ENCODE data around the gene MEDAG.

The MEDAG gene

GRCh38 chr13:30872276-30872594, 33.8 kb upstream of the MEDAG start:
- H2BK5ac ChIP-seq (ENCODE audit: low read depth, low read length, poor library complexity, severe bottlenecking), result peak overlapping the region; percentile 67
- peak overlapping the region; percentile 89 for H4K8ac ChIP-seq (ENCODE audit: low read length)
- no peak overlapping the region for H3K4me2 ChIP-seq (ENCODE audit: low read length, poor library complexity, severe bottlenecking)
- H4K91ac ChIP-seq (ENCODE audit: low read length), result peak overlapping the region; percentile 96
- H3K27me3 ChIP-seq (ENCODE audit: control insufficient read depth in 1 of 2, insufficient read depth in 1 of 2, low read length in 2 of 2), result no peaks in the 10 kb centered on the region
- peak overlapping the region; percentile 91 for H3K27ac ChIP-seq (ENCODE audit: low read length, poor library complexity, severe bottlenecking)
- peak overlapping the region; percentile 98 for H2AK5ac ChIP-seq (ENCODE audit: low read length, severe bottlenecking)
- H3K9ac ChIP-seq (ENCODE audit: low read length), result peak overlapping the region; percentile 85
- H3K23ac ChIP-seq (ENCODE audit: low read length in 2 of 2), result peak overlapping the region in 1 of 2 experiments; percentile 34
- peak overlapping the region in 1 of 2 experiments; percentile 82 for H3K14ac ChIP-seq (ENCODE audit: low read length in 2 of 2)
- H3K4me3 ChIP-seq (ENCODE audit: insufficient read depth in 1 of 2, low read depth in 1 of 2, low read length in 2 of 2), result peak overlapping the region in 1 of 2 experiments; percentile 61
- H2BK15ac ChIP-seq (ENCODE audit: low read depth, poor library complexity, severe bottlenecking), result peak overlapping the region; percentile 87
- peaks cover 2% of the 10 kb centered on the region for H3K79me1 ChIP-seq (replicated peaks; ENCODE audit: low read length, poor library complexity, severe bottlenecking)
- no peak for DNase-seq
- H3K4me1 ChIP-seq (ENCODE audit: control insufficient read depth, insufficient read depth, low read depth, low read length), result peaks cover 27% of the 10 kb centered on the region
- peak overlapping the region; percentile 69 for H2BK120ac ChIP-seq (ENCODE audit: low read depth, low read length)
- WGBS, result 84% methylated on average over 7 of the region's 7 CpGs
- H2BK12ac ChIP-seq (ENCODE audit: low read length in 2 of 2), result peak overlapping the region; percentile 88 to 98
- H3K36me3 ChIP-seq (ENCODE audit: control insufficient read depth in 1 of 2, insufficient read depth in 2 of 2, low read depth in 1 of 2, low read length in 2 of 2), result no peaks in the 10 kb centered on the region
- H3K4ac ChIP-seq (ENCODE audit: low read depth in 1 of 2, low read length in 2 of 2), result peak overlapping the region; percentile 19 to 90
- H3K18ac ChIP-seq (ENCODE audit: low read depth in 1 of 2, low read length in 2 of 2), result peak overlapping the region; percentile 71 to 95
- H3K9me3 ChIP-seq (ENCODE audit: control insufficient read depth, low read length), result no peaks in the 10 kb centered on the region
- no peak overlapping the region for H2AFZ ChIP-seq (ENCODE audit: low read depth, low read length)

- H2AFZ ChIP-seq (ENCODE audit: low read depth, low read length), result no peak overlapping the region
- H2BK12ac ChIP-seq (ENCODE audit: low read length in 2 of 2), result peak overlapping the region; percentile 38 to 98
- H3K18ac ChIP-seq (ENCODE audit: low read depth in 1 of 2, low read length in 2 of 2), result peak overlapping the region; percentile 71 to 95
- H3K27me3 ChIP-seq (ENCODE audit: control insufficient read depth in 1 of 2, insufficient read depth in 1 of 2, low read length in 2 of 2), result no peaks in the 10 kb centered on the region
- no peak overlapping the region for H3K4me2 ChIP-seq (ENCODE audit: low read length, poor library complexity, severe bottlenecking)
- H2AK5ac ChIP-seq (ENCODE audit: low read length, severe bottlenecking), result peak overlapping the region; percentile 98
- peak overlapping the region; percentile 95 for H2BK120ac ChIP-seq (ENCODE audit: low read depth, low read length)
- peak overlapping the region; percentile 84 for H4K91ac ChIP-seq (ENCODE audit: low read length)
- peak overlapping the region; percentile 85 for H3K9ac ChIP-seq (ENCODE audit: low read length)
- 6% methylated on average over 2 of the region's 6 CpGs for WGBS
- peak overlapping the region; percentile 40 for H2BK5ac ChIP-seq (ENCODE audit: low read depth, low read length, poor library complexity, severe bottlenecking)
- peak overlapping the region in 1 of 2 experiments; percentile 61 for H3K4me3 ChIP-seq (ENCODE audit: insufficient read depth in 1 of 2, low read depth in 1 of 2, low read length in 2 of 2)
- H3K4ac ChIP-seq (ENCODE audit: low read depth in 1 of 2, low read length in 2 of 2), result peak overlapping the region; percentile 77 to 90
- peaks cover 2% of the 10 kb centered on the region for H3K79me1 ChIP-seq (replicated peaks; ENCODE audit: low read length, poor library complexity, severe bottlenecking)
- no peaks in the 10 kb centered on the region for H3K36me3 ChIP-seq (ENCODE audit: control insufficient read depth in 1 of 2, insufficient read depth in 2 of 2, low read depth in 1 of 2, low read length in 2 of 2)
- H3K4me1 ChIP-seq (ENCODE audit: control insufficient read depth, insufficient read depth, low read depth, low read length), result peaks cover 26% of the 10 kb centered on the region
- H4K8ac ChIP-seq (ENCODE audit: low read length), result peak overlapping the region; percentile 89
- no peak overlapping the region for H3K23ac ChIP-seq (ENCODE audit: low read length in 2 of 2)
- H3K27ac ChIP-seq (ENCODE audit: low read length, poor library complexity, severe bottlenecking), result peak overlapping the region; percentile 91
- H3K9me3 ChIP-seq (ENCODE audit: control insufficient read depth, low read length), result no peaks in the 10 kb centered on the region
- peak; percentile 94 for DNase-seq
- H2BK15ac ChIP-seq (ENCODE audit: low read depth, poor library complexity, severe bottlenecking), result peak overlapping the region; percentile 91
- no peak overlapping the region for H3K14ac ChIP-seq (ENCODE audit: low read length in 2 of 2)
These were observed 33.2 kb upstream of the MEDAG start for GRCh38 chr13:30872685-30873461.

- no peak for DNase-seq
- H3K14ac ChIP-seq (ENCODE audit: low read length in 2 of 2), result no peak overlapping the region
- H2BK12ac ChIP-seq (ENCODE audit: low read length in 2 of 2), result peak overlapping the region; percentile 71 to 73
- H3K9ac ChIP-seq (ENCODE audit: low read length), result peak overlapping the region; percentile 85
- H2AFZ ChIP-seq (ENCODE audit: low read depth, low read length), result no peak overlapping the region
- peaks cover 2% of the 10 kb centered on the region for H3K79me1 ChIP-seq (replicated peaks; ENCODE audit: low read length, poor library complexity, severe bottlenecking)
- no peak overlapping the region for H2BK15ac ChIP-seq (ENCODE audit: low read depth, poor library complexity, severe bottlenecking)
- H3K4ac ChIP-seq (ENCODE audit: low read depth in 1 of 2, low read length in 2 of 2), result peak overlapping the region; percentile 77 to 86
- peak overlapping the region; percentile 91 for H4K8ac ChIP-seq (ENCODE audit: low read length)
- no peak overlapping the region for H3K4me3 ChIP-seq (ENCODE audit: insufficient read depth in 1 of 2, low read depth in 1 of 2, low read length in 2 of 2)
- no peak overlapping the region for H3K23ac ChIP-seq (ENCODE audit: low read length in 2 of 2)
- peak overlapping the region; percentile 78 for H2AK5ac ChIP-seq (ENCODE audit: low read length, severe bottlenecking)
- H3K18ac ChIP-seq (ENCODE audit: low read depth in 1 of 2, low read length in 2 of 2), result peak overlapping the region; percentile 42 to 93
- H3K4me2 ChIP-seq (ENCODE audit: low read length, poor library complexity, severe bottlenecking), result no peak overlapping the region
- peak overlapping the region; percentile 67 for H4K91ac ChIP-seq (ENCODE audit: low read length)
- 79% methylated on average over 5 of the region's 5 CpGs for WGBS
- no peak overlapping the region for H2BK5ac ChIP-seq (ENCODE audit: low read depth, low read length, poor library complexity, severe bottlenecking)
- no peaks in the 10 kb centered on the region for H3K27me3 ChIP-seq (ENCODE audit: control insufficient read depth in 1 of 2, insufficient read depth in 1 of 2, low read length in 2 of 2)
- peak overlapping the region; percentile 85 for H2BK120ac ChIP-seq (ENCODE audit: low read depth, low read length)
- peaks cover 23% of the 10 kb centered on the region for H3K4me1 ChIP-seq (ENCODE audit: control insufficient read depth, insufficient read depth, low read depth, low read length)
- no peaks in the 10 kb centered on the region for H3K9me3 ChIP-seq (ENCODE audit: control insufficient read depth, low read length)
- no peaks in the 10 kb centered on the region for H3K36me3 ChIP-seq (ENCODE audit: control insufficient read depth in 1 of 2, insufficient read depth in 2 of 2, low read depth in 1 of 2, low read length in 2 of 2)
- H3K27ac ChIP-seq (ENCODE audit: low read length, poor library complexity, severe bottlenecking), result peak overlapping the region; percentile 62
These were observed 32.6 kb upstream of the MEDAG start for GRCh38 chr13:30873499-30873898.

- peak overlapping the region; percentile 94 for H2AK5ac ChIP-seq (ENCODE audit: low read length, severe bottlenecking)
- peak overlapping the region; percentile 8 for H4K91ac ChIP-seq (ENCODE audit: low read length)
- H2BK120ac ChIP-seq (ENCODE audit: low read depth, low read length), result peak overlapping the region; percentile 43
- DNase-seq, result no peak
- no peak overlapping the region for H3K27ac ChIP-seq (ENCODE audit: low read length, poor library complexity, severe bottlenecking)
- no peak overlapping the region for H2BK5ac ChIP-seq (ENCODE audit: low read depth, low read length, poor library complexity, severe bottlenecking)
- H3K79me1 ChIP-seq (replicated peaks; ENCODE audit: low read length, poor library complexity, severe bottlenecking), result peaks cover 2% of the 10 kb centered on the region
- H3K4me2 ChIP-seq (ENCODE audit: low read length, poor library complexity, severe bottlenecking), result no peak overlapping the region
- H3K27me3 ChIP-seq (ENCODE audit: control insufficient read depth in 1 of 2, insufficient read depth in 1 of 2, low read length in 2 of 2), result no peaks in the 10 kb centered on the region
- peak overlapping the region; percentile 59 to 87 for H2BK12ac ChIP-seq (ENCODE audit: low read length in 2 of 2)
- H3K36me3 ChIP-seq (ENCODE audit: control insufficient read depth in 1 of 2, insufficient read depth in 2 of 2, low read depth in 1 of 2, low read length in 2 of 2), result no peaks in the 10 kb centered on the region
- no peak overlapping the region for H3K14ac ChIP-seq (ENCODE audit: low read length in 2 of 2)
- H3K23ac ChIP-seq (ENCODE audit: low read length in 2 of 2), result no peak overlapping the region
- H2BK15ac ChIP-seq (ENCODE audit: low read depth, poor library complexity, severe bottlenecking), result no peak overlapping the region
- peak overlapping the region; percentile 24 for H4K8ac ChIP-seq (ENCODE audit: low read length)
- peaks cover 22% of the 10 kb centered on the region for H3K4me1 ChIP-seq (ENCODE audit: control insufficient read depth, insufficient read depth, low read depth, low read length)
- H3K18ac ChIP-seq (ENCODE audit: low read depth in 1 of 2, low read length in 2 of 2), result peak overlapping the region; percentile 85 to 91
- no peak overlapping the region for H2AFZ ChIP-seq (ENCODE audit: low read depth, low read length)
- H3K9ac ChIP-seq (ENCODE audit: low read length), result peak overlapping the region; percentile 85
- 88% methylated on average over 6 of the region's 6 CpGs for WGBS
- H3K4me3 ChIP-seq (ENCODE audit: insufficient read depth in 1 of 2, low read depth in 1 of 2, low read length in 2 of 2), result no peak overlapping the region
- peak overlapping the region; percentile 3 to 10 for H3K4ac ChIP-seq (ENCODE audit: low read depth in 1 of 2, low read length in 2 of 2)
- no peaks in the 10 kb centered on the region for H3K9me3 ChIP-seq (ENCODE audit: control insufficient read depth, low read length)
These were observed 32.0 kb upstream of the MEDAG start for GRCh38 chr13:30874111-30874510.

All from mesenchymal stem cell (in vitro differentiated cells and primary cell).